Parathyroid adenoma (tissue), 2 donors: ENCODE data around the gene VAV3.

Experiments
- H2AFZ ChIP-seq: fragments of 300-600 bp; sonication (generic); one replicate; pipeline ENCODE4 v1.7.0; 2017; ENCODE audit warnings: antibody characterized with exemption, mild to moderate bottlenecking
- H3K27ac ChIP-seq: fragments of 300-600 bp; sonication (generic); one replicate; pipeline ENCODE4 v1.7.0; 2017
- H3K27me3 ChIP-seq: fragments of 300-600 bp; sonication (generic); one replicate; pipeline ENCODE4 v1.7.0; 2017; ENCODE audit warnings: low read length; ENCODE audit not compliant: control insufficient read depth, insufficient read depth
- H3K36me3 ChIP-seq: fragments of 300-600 bp; sonication (generic); one replicate; pipeline ENCODE4 v1.7.0; 2017; ENCODE audit warnings: low read length; ENCODE audit not compliant: control insufficient read depth, insufficient read depth
- H3K4me1 ChIP-seq: fragments of 300-600 bp; sonication (generic); one replicate; pipeline ENCODE4 v1.7.0; 2017; ENCODE audit warnings: control low read depth
- H3K4me2 ChIP-seq: fragments of 300-600 bp; sonication (generic); one replicate; pipeline ENCODE4 v1.7.0; 2017; ENCODE audit warnings: low read length
- H3K4me3 ChIP-seq: fragments of 300-600 bp; sonication (generic); one replicate; pipeline ENCODE4 v1.7.0; 2017; ENCODE audit warnings: low read depth, low read length
- H3K79me2 ChIP-seq: fragments of 300-600 bp; sonication (generic); one replicate; pipeline ENCODE4 v1.7.0; 2017; ENCODE audit warnings: control low read depth
- H3K9ac ChIP-seq: fragments of 300-600 bp; sonication (generic); one replicate; pipeline ENCODE4 v1.7.0; 2017; ENCODE audit warnings: mild to moderate bottlenecking
- H3K9me3 ChIP-seq: fragments of 300-600 bp; sonication (generic); one replicate; pipeline ENCODE4 v1.7.0; 2017; ENCODE audit warnings: low read length; ENCODE audit not compliant: control insufficient read depth
- TF ChIP-seq, protein P1 (sequence below): fragments of 300-600 bp; sonication (generic); IDR thresholded peaks from one replicate; pipeline ENCODE4 v1.7.0; 2017; ENCODE audit warnings: antibody characterized with exemption, mild to moderate bottlenecking
- donor health status: primary hyperparathyroidism.

VAV3 gene

DNA sequence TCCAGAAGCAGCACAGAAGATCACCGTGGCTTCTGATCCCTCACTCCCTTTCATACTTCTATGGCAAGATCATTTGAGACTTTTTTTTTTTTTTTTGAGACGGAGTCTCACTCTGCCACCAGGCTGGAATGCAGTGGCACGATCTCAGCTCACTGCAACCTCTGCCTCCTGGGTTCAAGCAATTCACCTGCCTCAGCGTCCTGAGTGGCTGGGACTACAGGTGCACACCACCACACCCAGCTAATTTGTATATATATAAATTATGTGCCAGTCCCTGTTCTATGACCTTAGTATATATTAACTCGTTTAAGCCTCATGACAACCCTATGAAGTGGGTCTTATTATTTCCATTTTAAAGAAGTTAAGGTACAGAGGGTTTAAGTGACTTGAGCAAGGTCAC, 298.5 kb downstream of the VAV3 start:
- Histone ChIP-seq H3K4me2 (no peak overlapping the region), H3K27ac (no peak overlapping the region), H3K79me2 (no peaks in the 10 kb centered on the region), H3K27me3 (no peaks in the 10 kb centered on the region), H3K9ac (no peak overlapping the region), H3K4me3 (no peak overlapping the region), H3K36me3 (no peaks in the 10 kb centered on the region), H2AFZ (no peak overlapping the region), H3K4me1 (peaks cover 16% of the 10 kb centered on the region), H3K9me3 (no peaks in the 10 kb centered on the region)
- TF ChIP-seq, protein P1, sequence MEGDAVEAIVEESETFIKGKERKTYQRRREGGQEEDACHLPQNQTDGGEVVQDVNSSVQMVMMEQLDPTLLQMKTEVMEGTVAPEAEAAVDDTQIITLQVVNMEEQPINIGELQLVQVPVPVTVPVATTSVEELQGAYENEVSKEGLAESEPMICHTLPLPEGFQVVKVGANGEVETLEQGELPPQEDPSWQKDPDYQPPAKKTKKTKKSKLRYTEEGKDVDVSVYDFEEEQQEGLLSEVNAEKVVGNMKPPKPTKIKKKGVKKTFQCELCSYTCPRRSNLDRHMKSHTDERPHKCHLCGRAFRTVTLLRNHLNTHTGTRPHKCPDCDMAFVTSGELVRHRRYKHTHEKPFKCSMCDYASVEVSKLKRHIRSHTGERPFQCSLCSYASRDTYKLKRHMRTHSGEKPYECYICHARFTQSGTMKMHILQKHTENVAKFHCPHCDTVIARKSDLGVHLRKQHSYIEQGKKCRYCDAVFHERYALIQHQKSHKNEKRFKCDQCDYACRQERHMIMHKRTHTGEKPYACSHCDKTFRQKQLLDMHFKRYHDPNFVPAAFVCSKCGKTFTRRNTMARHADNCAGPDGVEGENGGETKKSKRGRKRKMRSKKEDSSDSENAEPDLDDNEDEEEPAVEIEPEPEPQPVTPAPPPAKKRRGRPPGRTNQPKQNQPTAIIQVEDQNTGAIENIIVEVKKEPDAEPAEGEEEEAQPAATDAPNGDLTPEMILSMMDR: no peak

DNA sequence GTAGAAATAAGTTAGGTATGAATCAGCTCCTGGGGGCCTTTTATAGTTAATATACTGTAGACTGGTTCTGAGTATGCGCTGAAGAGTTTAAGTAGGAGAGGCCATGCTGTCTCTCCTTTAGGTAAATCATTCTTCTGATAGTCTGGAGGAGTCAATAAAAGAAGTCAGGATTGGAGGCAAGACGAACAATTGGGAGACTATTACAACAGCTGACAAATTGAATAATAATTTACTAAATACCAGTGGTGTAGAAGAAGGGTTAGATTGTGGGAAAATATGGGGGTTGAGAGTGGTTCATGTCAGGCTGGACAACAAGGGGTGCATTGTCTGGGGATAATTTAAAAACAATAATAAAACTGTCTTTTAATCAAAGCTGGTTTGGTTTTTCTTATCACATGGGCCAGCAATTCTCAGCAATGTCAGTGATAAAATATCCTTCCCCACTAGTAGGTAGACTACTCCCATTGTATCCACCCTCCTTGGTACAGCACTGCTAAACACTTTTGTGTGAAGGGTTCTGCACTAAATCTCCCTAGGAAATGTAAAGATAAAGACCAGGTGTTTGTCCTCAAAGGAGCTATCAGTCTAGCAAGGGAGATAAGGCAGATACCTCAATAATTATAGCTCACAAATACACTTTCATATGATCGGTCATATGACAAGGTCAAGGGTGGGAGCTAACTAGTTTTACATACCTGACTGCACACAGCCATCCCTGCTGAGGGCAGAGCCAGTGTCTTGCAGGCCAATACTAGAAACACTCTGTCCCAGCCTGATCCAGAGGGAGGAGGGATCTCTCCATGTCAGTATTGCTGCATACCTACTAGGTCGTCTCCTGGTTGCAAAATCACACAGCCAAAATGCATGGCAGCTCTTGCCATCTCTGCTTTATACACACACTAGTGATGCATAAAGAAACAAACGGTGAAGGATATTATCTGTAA, 299.7 kb downstream of the VAV3 start:
- H3K27me3 ChIP-seq: no peaks in the 10 kb centered on the region
- H3K36me3 ChIP-seq: no peaks in the 10 kb centered on the region
- H3K79me2 ChIP-seq: no peaks in the 10 kb centered on the region
- no peak overlapping the region for H3K9ac ChIP-seq
- H2AFZ ChIP-seq: no peak overlapping the region
- H3K4me1 ChIP-seq: peaks cover 16% of the 10 kb centered on the region
- TF ChIP-seq, protein P1: no peak
- H3K4me3 ChIP-seq: no peak overlapping the region
- H3K9me3 ChIP-seq: no peaks in the 10 kb centered on the region
- peak overlapping the region; percentile 33 for H3K4me2 ChIP-seq
- peak overlapping the region; percentile 66 for H3K27ac ChIP-seq

DNA sequence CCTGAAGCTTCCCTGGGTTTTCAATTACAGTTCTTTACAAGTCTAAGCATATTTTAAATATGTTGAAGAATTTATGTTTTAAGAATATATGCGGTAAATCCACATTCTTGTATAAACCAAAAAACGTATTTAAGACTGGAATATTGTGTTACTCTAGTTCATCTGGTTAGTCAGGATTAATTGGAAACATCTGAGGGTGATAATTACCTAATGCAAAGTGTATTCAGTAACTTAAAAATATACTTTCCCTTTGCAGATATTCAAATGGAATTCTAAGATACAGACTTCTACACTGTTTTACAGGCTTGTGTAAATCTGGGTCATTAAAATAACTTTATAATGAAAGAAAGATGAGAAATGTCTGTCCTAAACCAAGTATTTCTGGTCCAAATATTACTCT, 302.0 kb downstream of the VAV3 start:
- H3K4me2 ChIP-seq: no peak overlapping the region
- H3K36me3 ChIP-seq: no peaks in the 10 kb centered on the region
- no peak overlapping the region for H3K27ac ChIP-seq
- no peaks in the 10 kb centered on the region for H3K27me3 ChIP-seq
- TF ChIP-seq, protein P1: no peak
- H3K79me2 ChIP-seq: no peaks in the 10 kb centered on the region
- no peak overlapping the region for H3K9ac ChIP-seq
- H3K4me3 ChIP-seq: no peak overlapping the region
- H3K9me3 ChIP-seq: no peaks in the 10 kb centered on the region
- peaks cover 15% of the 10 kb centered on the region for H3K4me1 ChIP-seq
- no peak overlapping the region for H2AFZ ChIP-seq

DNA sequence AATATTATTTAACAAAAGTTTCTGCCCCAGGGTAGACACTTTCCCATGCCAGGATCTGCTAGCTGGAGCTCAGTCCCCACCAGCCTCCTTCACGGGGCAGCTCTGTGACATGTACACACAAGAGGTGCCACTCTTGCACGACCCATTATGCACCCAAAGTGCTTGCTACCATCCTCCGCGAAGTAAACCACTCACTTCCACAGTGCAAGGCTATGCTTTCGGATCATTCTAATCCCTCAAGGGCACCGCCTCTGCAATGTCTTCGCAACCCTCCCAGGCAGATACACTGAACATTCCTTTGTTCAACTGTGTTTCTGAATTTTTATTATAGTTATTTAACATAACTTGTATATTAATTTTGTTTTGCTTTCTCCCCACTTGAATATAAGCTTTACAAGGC, 303.8 kb downstream of the VAV3 start:
- no peak overlapping the region for H3K9ac ChIP-seq
- H3K79me2 ChIP-seq: no peaks in the 10 kb centered on the region
- H3K36me3 ChIP-seq: no peaks in the 10 kb centered on the region
- H3K9me3 ChIP-seq: no peaks in the 10 kb centered on the region
- H3K27me3 ChIP-seq: no peaks in the 10 kb centered on the region
- H3K4me3 ChIP-seq: no peak overlapping the region
- H3K4me2 ChIP-seq: no peak overlapping the region
- H3K27ac ChIP-seq: no peak overlapping the region
- H3K4me1 ChIP-seq: peaks cover 11% of the 10 kb centered on the region
- TF ChIP-seq, protein P1: no peak
- no peak overlapping the region for H2AFZ ChIP-seq

DNA sequence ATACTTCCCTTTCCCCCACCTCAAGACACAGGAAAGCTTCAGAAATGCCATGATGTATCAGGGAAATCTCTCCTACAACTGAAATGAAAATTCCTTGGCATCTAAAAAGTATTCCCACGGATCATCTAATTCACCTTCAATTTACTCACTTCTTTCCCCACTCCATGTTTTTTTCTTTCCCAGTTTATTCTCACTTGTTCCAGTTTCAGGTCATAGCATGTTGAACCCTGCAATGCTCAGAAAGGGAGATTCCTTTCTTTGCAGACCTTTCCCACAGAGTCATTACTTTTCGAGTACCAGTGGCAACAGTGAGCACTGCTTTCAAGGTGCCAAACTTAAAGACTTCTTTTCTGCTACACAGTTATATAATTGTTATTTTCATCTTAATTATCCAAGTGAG, 305.0 kb downstream of the VAV3 start:
- no peak overlapping the region for H3K4me2 ChIP-seq
- H3K36me3 ChIP-seq: no peaks in the 10 kb centered on the region
- TF ChIP-seq, protein P1: no peak
- no peaks in the 10 kb centered on the region for H3K9me3 ChIP-seq
- no peak overlapping the region for H2AFZ ChIP-seq
- no peak overlapping the region for H3K4me3 ChIP-seq
- H3K79me2 ChIP-seq: no peaks in the 10 kb centered on the region
- H3K27me3 ChIP-seq: no peaks in the 10 kb centered on the region
- no peak overlapping the region for H3K27ac ChIP-seq
- H3K4me1 ChIP-seq: peaks cover 7% of the 10 kb centered on the region
- no peak overlapping the region for H3K9ac ChIP-seq
